H9 (cell line): Measurements from ENCODE around the gene MEIS2. TPM values are rescaled to one million over a fixed set of nuclear protein-coding genes. Genes with fewer than 3 reads are reported as not detected.

Source experiments
- DNase-seq: peaks from one replicate; pipeline ENCODE4 v3.0.0-alpha.2; 2017
- H2AFZ ChIP-seq: one replicate; pipeline ENCODE4 v1.6.1; 2013; ENCODE audit warnings: mild to moderate bottlenecking, low read length, control low read depth, moderate library complexity
- H2AK5ac ChIP-seq: 2 replicates; pipeline ENCODE4 v1.6.1; 2013; ENCODE audit warnings: low read length, control low read depth, mixed read lengths; ENCODE audit not compliant: insufficient read length
- H2BK120ac ChIP-seq: one replicate; pipeline ENCODE4 v1.6.1; 2013; ENCODE audit warnings: low read depth, mild to moderate bottlenecking, low read length, control low read depth, inconsistent platforms; ENCODE audit not compliant: poor library complexity, severe bottlenecking
- H2BK12ac ChIP-seq: 2 replicates; pipeline ENCODE4 v1.6.1; 2013; ENCODE audit warnings: low read length, control low read depth, mixed read lengths, low read depth; ENCODE audit not compliant: insufficient read length
- H2BK15ac ChIP-seq: 2 replicates; pipeline ENCODE4 v1.6.1; 2013; ENCODE audit warnings: low read depth, low read length, control low read depth
- H2BK20ac ChIP-seq: one replicate; pipeline ENCODE4 v1.6.1; 2013; ENCODE audit warnings: low read depth, mild to moderate bottlenecking, low read length, control low read depth, inconsistent platforms; ENCODE audit not compliant: poor library complexity, severe bottlenecking
- H2BK5ac ChIP-seq: 2 replicates; pipeline ENCODE4 v1.6.1; 2013; ENCODE audit warnings: low read length, control low read depth, mixed read lengths; ENCODE audit not compliant: insufficient read length
- H3K14ac ChIP-seq: 2 replicates; pipeline ENCODE4 v1.6.1; 2013; ENCODE audit warnings: low read length, control low read depth; ENCODE audit not compliant: insufficient read depth
- H3K18ac ChIP-seq: 2 replicates; pipeline ENCODE4 v1.6.1; 2013; ENCODE audit warnings: low read depth, mild to moderate bottlenecking, mixed read lengths, low read length, control low read depth; ENCODE audit not compliant: insufficient read length
- H3K23ac ChIP-seq: 2 replicates; pipeline ENCODE4 v1.6.1; 2013; ENCODE audit warnings: low read length, control low read depth, mixed read lengths, low read depth; ENCODE audit not compliant: insufficient read length
- H3K23me2 ChIP-seq: 2 replicates; pipeline ENCODE4 v1.6.1; 2013; ENCODE audit warnings: low read depth, mild to moderate bottlenecking, mixed read lengths, low read length, control low read depth; ENCODE audit not compliant: insufficient read length, poor library complexity, severe bottlenecking
- H3K27ac ChIP-seq: 2 replicates; pipeline ENCODE4 v1.5.1; 2013; ENCODE audit warnings: low read length, control low read depth, mixed read lengths, low read depth; ENCODE audit not compliant: insufficient read length
- H3K27me3 ChIP-seq: 2 replicates; pipeline ENCODE4 v1.6.1; 2013; ENCODE audit warnings: low read length, control low read depth, inconsistent platforms; ENCODE audit not compliant: insufficient read depth
- H3K4ac ChIP-seq: 2 replicates; pipeline ENCODE4 v1.6.1; 2013; ENCODE audit warnings: low read depth, mild to moderate bottlenecking, control low read depth, inconsistent platforms, low read length, moderate library complexity
- H3K4me1 ChIP-seq: 2 replicates; pipeline ENCODE4 v1.6.1; 2013; ENCODE audit warnings: low read length, control low read depth, inconsistent platforms; ENCODE audit not compliant: insufficient read depth
- H3K4me2 ChIP-seq: 2 replicates; pipeline ENCODE4 v1.6.1; 2013; ENCODE audit warnings: low read length, control low read depth, mixed read lengths; ENCODE audit not compliant: insufficient read length, insufficient read depth
- H3K56ac ChIP-seq: 2 replicates; pipeline ENCODE4 v1.6.1; 2013; ENCODE audit warnings: low read depth, mild to moderate bottlenecking, mixed read lengths, low read length, control low read depth; ENCODE audit not compliant: insufficient read length
- H3K79me1 ChIP-seq: 2 replicates; pipeline ENCODE4 v1.6.1; 2013; ENCODE audit warnings: low read depth, mild to moderate bottlenecking, moderate library complexity, low read length, control low read depth, inconsistent platforms; ENCODE audit not compliant: insufficient read depth, poor library complexity, severe bottlenecking
- H3K79me2 ChIP-seq: 2 replicates; pipeline ENCODE4 v1.6.1; 2013; ENCODE audit warnings: low read length, control low read depth, inconsistent platforms; ENCODE audit not compliant: insufficient read depth
- H3K9ac ChIP-seq: 2 replicates; pipeline ENCODE4 v1.6.1; 2013; ENCODE audit warnings: low read length, control low read depth, mixed read lengths; ENCODE audit not compliant: insufficient read length; ENCODE audit errors: extremely low read depth
- H3K9me3 ChIP-seq: one replicate; pipeline ENCODE4 v1.6.1; 2013; ENCODE audit warnings: low read depth, low read length, inconsistent platforms; ENCODE audit not compliant: control insufficient read depth
- H3T11ph ChIP-seq: one replicate; pipeline ENCODE4 v1.6.1; 2013; ENCODE audit warnings: mild to moderate bottlenecking, low read length, control low read depth, inconsistent platforms
- H4K20me1 ChIP-seq: one replicate; pipeline ENCODE4 v1.6.1; 2013; ENCODE audit not compliant: control insufficient read depth, insufficient read length, insufficient read depth
- H4K5ac ChIP-seq: 2 replicates; pipeline ENCODE4 v1.6.1; 2013; ENCODE audit warnings: low read depth, mild to moderate bottlenecking, mixed read lengths, low read length, control low read depth; ENCODE audit not compliant: insufficient read length
- H4K8ac ChIP-seq: replicated peaks from 2 replicates; pipeline ENCODE4 v1.6.1; 2013; ENCODE audit warnings: low read length, control low read depth, mixed read lengths, low read depth; ENCODE audit not compliant: insufficient read length
- H4K91ac ChIP-seq: 2 replicates; pipeline ENCODE4 v1.6.1; 2013; ENCODE audit warnings: low read depth, mild to moderate bottlenecking, moderate library complexity, mixed read lengths, low read length, control low read depth; ENCODE audit not compliant: insufficient read length
- H3K27ac Mint-ChIP-seq, 3 experiments: 2 replicates in 2 of 3; 3 replicates in 1 of 3; pipeline ENCODE4 v1.8.0; 2020 to 2021; ENCODE audit warnings: mixed read lengths in 3 of 3, mild to moderate bottlenecking in 1 of 3, moderate library complexity in 1 of 3
- H3K27me3 Mint-ChIP-seq: 2 replicates; pipeline ENCODE4 v1.8.0; 2021; ENCODE audit warnings: low read depth, mild to moderate bottlenecking, moderate library complexity, mixed read lengths
- H3K36me3 Mint-ChIP-seq, 3 experiments: 2 replicates in 2 of 3; 3 replicates in 1 of 3; pipeline ENCODE4 v1.8.0; 2020 to 2021; ENCODE audit warnings: low read depth in 3 of 3, mixed read lengths in 3 of 3; ENCODE audit not compliant: insufficient read depth in 1 of 3
- H3K4me1 Mint-ChIP-seq, 2 experiments: 2 replicates each; pipeline ENCODE4 v1.8.0; 2020; ENCODE audit warnings: mixed read lengths in 2 of 2
- H3K4me3 Mint-ChIP-seq, 2 experiments: 2 replicates in 1 of 2; 3 replicates in 1 of 2; pipeline ENCODE4 v1.8.0; 2020 to 2021; ENCODE audit warnings: mild to moderate bottlenecking in 2 of 2, mixed read lengths in 2 of 2, moderate library complexity in 1 of 2
- H3K9me3 Mint-ChIP-seq, 2 experiments: 2 replicates in 1 of 2; 3 replicates in 1 of 2; pipeline ENCODE4 v1.8.0; 2020; ENCODE audit warnings: mild to moderate bottlenecking in 2 of 2, mixed read lengths in 2 of 2, moderate library complexity in 1 of 2
- CTCF ChIP-seq: fragments of 200-600 bp; sonication (generic); conservative IDR thresholded peaks from 3 replicates; pipeline ENCODE4 v1.8.0; 2021; ENCODE audit warnings: antibody characterized with exemption, mild to moderate bottlenecking
- WGBS: extraction: QIAGEN DNeasy Blood & Tissue Kit; methylation state at CpG from one replicate; pipeline ENCODE4 v1.1.7; 2013; ENCODE audit warnings: missing lambda C conversion rate, low lambda C conversion rate, mixed read lengths; ENCODE audit not compliant: insufficient read length; ENCODE audit errors: extremely low coverage; 5-methylcytosine and 5-hydroxymethylcytosine counted together
- total RNA-seq: library from RNA; stranded (reverse); gene quantifications from 2 replicates; pipeline ENCODE4 v1.2.1, GENCODE V29; 2021

Gene MEIS2
- total RNA-seq, 1 experiment from 2014 or later = 0.35 TPM

- Histone ChIP-seq H2BK120ac (no peak overlapping the region), H4K5ac (no peak overlapping the region), H3K18ac (no peak overlapping the region), H3K4ac (no peak overlapping the region), H2BK5ac (no peak overlapping the region), H3K23ac (no peak overlapping the region), H4K8ac (no peak overlapping the region), H3K14ac (no peak overlapping the region; the same call in 1 of the 2 replicates), H3K9me3 (no peaks in the 10 kb centered on the region), H3K4me1 (peaks cover 10% of the 10 kb centered on the region; the same call in 1 of the 2 replicates), H3K9ac (no peak overlapping the region), H2BK12ac (no peak overlapping the region), H3K4me2 (peak overlapping the region; percentile 41), H3K23me2 (no peaks in the 10 kb centered on the region), H4K20me1 (no peaks in the 10 kb centered on the region), H3K79me2 (no peaks in the 10 kb centered on the region), H2BK15ac (no peak overlapping the region), H3K79me1 (no peaks in the 10 kb centered on the region), H2AK5ac (no peak overlapping the region), H2BK20ac (no peak overlapping the region), H3K56ac (no peak overlapping the region), H4K91ac (no peak overlapping the region), H3K27me3 (no peaks in the 10 kb centered on the region), H2AFZ (no peak overlapping the region), H3T11ph (no peak overlapping the region), H3K27ac (no peak overlapping the region)
- peak overlapping the region; percentile 53 to 77 for H3K4me3 Mint-ChIP-seq
- WGBS = no CpG with 5 or more reads among the region's 5 CpGs
- H3K4me1 Mint-ChIP-seq = peaks cover 38 to 45% of the 10 kb centered on the region in 2 experiments
- DNase-seq = no peak
- TF ChIP-seq CTCF = no peak
- no peaks in the 10 kb centered on the region; a peak in 1 of 7 replicates for H3K36me3 Mint-ChIP-seq
- H3K27me3 Mint-ChIP-seq = no peaks in the 10 kb centered on the region; the same call in 1 of the 2 replicates
- H3K9me3 Mint-ChIP-seq = peaks cover 0 to 5% of the 10 kb centered on the region in 2 experiments; a peak in 2 of 5 replicates
- H3K27ac Mint-ChIP-seq = peak overlapping the region; percentile 95 to 99 (median 98); a peak in 5 of 7 replicates
Measured at GRCh38 chr15:37044915-37045648, 55.3 kb downstream of the MEIS2 start.
